ENCODE measurements around the gene ZSWIM5.

Gene ZSWIM5

DNA sequence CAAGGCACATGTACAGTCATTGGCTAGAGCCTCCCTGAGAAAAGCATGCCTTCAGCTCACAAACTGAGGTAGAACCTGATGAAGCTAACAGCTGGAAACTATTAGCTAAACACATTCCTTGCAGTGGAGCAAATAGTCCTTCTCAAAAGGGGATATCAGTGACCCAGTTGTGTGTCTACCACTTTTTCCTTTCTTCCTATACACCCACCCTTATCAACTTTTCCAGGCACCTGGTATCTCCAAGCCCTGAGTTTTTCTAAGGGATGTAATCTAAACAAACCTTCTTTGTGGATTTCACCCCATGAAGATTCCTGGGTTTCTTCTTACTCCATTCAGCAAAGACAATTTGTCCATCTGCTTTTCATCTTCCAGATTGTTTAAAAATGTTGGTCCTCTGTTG, 10.5 kb upstream of the ZSWIM5 start:
- TF ChIP-seq, protein P1, sequence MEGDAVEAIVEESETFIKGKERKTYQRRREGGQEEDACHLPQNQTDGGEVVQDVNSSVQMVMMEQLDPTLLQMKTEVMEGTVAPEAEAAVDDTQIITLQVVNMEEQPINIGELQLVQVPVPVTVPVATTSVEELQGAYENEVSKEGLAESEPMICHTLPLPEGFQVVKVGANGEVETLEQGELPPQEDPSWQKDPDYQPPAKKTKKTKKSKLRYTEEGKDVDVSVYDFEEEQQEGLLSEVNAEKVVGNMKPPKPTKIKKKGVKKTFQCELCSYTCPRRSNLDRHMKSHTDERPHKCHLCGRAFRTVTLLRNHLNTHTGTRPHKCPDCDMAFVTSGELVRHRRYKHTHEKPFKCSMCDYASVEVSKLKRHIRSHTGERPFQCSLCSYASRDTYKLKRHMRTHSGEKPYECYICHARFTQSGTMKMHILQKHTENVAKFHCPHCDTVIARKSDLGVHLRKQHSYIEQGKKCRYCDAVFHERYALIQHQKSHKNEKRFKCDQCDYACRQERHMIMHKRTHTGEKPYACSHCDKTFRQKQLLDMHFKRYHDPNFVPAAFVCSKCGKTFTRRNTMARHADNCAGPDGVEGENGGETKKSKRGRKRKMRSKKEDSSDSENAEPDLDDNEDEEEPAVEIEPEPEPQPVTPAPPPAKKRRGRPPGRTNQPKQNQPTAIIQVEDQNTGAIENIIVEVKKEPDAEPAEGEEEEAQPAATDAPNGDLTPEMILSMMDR (IDR thresholded peaks at IDR 0.05; ENCODE audit: insufficient read depth, low read depth, low read length, missing control alignments) = no peak
- no peak for DNase-seq (ENCODE audit: low read depth)
- H3K4me3 ChIP-seq (ENCODE audit: low read depth, low read length) = no peak overlapping the region

DNA sequence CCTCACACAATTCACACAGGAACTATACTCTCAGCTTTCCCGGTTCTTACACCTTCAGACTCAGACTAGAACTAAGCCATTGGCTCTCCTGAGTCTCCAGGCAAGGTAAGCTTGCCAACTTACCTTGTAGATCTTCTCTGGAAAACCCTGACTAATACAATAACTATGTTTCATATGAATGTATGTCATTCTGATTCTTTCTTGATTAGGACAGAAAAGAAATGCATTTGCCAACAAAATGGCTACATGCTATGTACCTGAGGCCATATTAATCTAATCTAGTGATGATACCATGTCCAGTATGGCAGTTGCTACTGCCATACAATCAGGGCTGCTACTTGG, 9.8 kb upstream of the ZSWIM5 start:
- no peak for DNase-seq (ENCODE audit: low read depth)
- TF ChIP-seq, protein P1 (IDR thresholded peaks at IDR 0.05; ENCODE audit: insufficient read depth, low read depth, low read length, missing control alignments) = no peak

DNA sequence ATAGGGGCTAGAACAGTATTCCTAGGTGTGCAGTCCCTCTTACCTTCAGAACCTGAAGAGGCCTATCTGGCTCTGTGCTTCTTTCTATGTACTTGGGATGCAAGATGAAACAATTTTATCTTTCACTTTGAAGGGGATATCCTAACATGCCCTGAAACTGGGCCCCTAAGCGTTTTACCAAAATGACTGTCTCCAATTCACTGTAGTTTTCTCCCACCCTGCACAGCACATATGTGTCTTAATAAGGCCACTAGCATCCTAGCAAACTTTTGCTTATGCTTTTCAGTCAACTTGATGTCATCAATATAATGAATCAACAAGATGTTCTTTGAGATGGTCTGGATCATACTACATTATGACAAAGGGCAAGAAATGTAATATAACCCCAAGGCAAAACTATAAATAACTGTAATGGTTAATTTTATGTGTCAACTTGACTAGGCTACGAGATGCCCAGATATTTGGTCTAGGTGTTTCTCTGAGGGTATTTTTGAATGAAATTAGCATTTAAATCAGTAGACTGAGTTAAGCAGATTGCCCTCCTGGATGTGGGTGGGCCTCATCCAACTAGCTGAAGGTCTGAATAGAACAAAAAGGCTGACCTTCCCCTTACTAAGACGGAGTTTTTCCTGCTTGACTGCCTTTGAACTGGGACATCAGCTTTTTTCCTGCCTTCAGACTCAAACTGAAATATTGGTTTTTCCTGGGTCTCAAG, 9.2 kb upstream of the ZSWIM5 start:
- DNase-seq (ENCODE audit: low read depth) = peak; percentile 29
- TF ChIP-seq, protein P1 (IDR thresholded peaks at IDR 0.05; ENCODE audit: insufficient read depth, low read depth, low read length, missing control alignments) = no peak

More for the DNA sequence above, 9.8 kb upstream of the ZSWIM5 start:
- no peak overlapping the region for H3K4me3 ChIP-seq (ENCODE audit: low read depth, low read length)

DNA sequence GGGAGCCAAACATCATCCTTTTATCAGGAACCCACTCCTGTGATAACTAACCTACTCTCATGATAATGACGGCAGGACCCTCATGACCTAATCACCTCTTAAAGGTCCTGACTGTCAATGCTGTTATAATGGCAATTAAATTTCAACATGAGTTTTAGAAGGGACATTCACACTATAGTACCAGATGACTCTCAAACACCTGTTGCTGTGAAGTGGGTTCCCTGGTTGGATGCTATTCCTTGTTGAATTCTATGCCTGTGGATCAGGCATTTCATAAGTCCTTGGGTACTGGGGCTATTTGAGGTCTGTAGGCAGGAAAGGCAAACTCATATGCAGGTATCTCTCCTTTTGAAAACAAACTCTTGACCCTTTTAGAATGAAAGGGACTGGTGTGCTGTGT, 7.5 kb upstream of the ZSWIM5 start:
- TF ChIP-seq, protein P1 (IDR thresholded peaks at IDR 0.05; ENCODE audit: insufficient read depth, low read depth, low read length, missing control alignments) = no peak
- H3K4me3 ChIP-seq (ENCODE audit: low read depth, low read length) = no peak overlapping the region
- DNase-seq (ENCODE audit: low read depth) = no peak

More for the DNA sequence above, 9.2 kb upstream of the ZSWIM5 start:
- no peak overlapping the region for H3K4me3 ChIP-seq (ENCODE audit: low read depth, low read length)

DNA sequence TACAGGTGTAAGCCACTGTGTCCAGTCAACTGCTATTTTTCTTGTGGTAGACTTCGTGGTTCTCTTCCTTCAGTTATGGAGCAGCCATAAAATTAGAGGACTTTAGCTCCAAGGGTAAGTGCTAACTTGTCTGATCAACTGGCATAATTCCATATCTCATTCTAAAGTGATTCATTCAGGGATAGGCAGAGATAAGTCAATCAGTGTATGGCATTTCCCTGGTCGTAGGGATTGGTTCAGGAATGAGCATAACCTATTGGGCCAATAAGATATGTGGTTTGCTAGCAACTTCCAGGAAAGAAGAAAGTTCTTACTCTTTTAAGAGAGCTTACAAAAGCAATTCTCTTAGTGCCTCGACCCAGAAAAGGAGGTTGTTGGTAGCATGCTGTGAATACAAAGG, 4.7 kb upstream of the ZSWIM5 start:
- H3K4me3 ChIP-seq (ENCODE audit: low read depth, low read length) = no peak overlapping the region
- no peak for DNase-seq (ENCODE audit: low read depth)
- TF ChIP-seq, protein P1 (IDR thresholded peaks at IDR 0.05; ENCODE audit: insufficient read depth, low read depth, low read length, missing control alignments) = no peak

DNA sequence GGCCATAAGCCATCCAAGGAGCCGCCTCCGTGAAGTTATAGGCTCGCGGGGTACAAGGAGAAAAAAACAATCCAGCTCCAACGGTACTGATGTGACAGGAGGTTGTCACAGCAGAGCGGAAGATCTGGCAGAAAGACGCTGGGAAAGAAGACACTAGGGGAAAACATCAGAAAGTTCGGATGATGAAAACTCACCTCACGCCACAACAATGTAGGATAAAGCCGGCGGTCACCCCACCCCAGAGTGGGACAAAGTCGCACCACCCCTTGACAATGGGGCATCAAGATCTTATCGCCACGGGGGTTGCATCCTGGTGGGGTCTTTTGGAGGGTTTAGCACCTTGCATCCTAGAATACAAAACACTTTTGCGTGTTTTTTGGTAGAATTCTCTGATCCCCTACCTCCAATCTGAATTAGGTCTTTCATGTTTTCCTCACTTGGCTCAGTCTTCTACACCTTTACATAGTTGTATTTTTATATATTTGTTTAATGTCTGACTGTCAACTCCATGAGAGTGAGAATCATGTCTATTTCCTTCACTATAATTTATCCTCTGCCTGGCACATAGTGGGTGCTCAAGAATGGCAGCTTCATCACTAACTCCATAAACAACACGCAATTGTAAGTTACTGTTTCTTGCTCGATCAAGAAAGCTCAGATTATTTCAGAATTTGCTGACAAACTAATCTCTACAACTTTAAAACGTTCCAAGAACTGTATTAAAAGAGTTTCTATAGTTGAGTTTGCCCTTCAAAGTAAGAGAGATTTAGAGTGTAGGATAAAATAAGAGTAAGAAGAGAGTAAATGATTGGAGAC, 611 bp upstream of the ZSWIM5 start:
- DNase-seq (ENCODE audit: low read depth) = no peak
- H3K4me3 ChIP-seq (ENCODE audit: low read depth, low read length) = peak overlapping the region; percentile 55
- TF ChIP-seq, protein P1 (IDR thresholded peaks at IDR 0.05; ENCODE audit: insufficient read depth, low read depth, low read length, missing control alignments) = no peak
